ENCODE results near the gene KCNMB1.

KCNMB1 gene, protein sequence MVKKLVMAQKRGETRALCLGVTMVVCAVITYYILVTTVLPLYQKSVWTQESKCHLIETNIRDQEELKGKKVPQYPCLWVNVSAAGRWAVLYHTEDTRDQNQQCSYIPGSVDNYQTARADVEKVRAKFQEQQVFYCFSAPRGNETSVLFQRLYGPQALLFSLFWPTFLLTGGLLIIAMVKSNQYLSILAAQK

GRCh38 chr5:170388818-170389549 lies at the start of gene KCNMB1:
Gene KCNMB1, minus strand, starts transcription at chr5:170389367. Its CDS starts 3,920 bp downstream, at chr5:170385447.
- no peak for DNase-seq

DNA sequence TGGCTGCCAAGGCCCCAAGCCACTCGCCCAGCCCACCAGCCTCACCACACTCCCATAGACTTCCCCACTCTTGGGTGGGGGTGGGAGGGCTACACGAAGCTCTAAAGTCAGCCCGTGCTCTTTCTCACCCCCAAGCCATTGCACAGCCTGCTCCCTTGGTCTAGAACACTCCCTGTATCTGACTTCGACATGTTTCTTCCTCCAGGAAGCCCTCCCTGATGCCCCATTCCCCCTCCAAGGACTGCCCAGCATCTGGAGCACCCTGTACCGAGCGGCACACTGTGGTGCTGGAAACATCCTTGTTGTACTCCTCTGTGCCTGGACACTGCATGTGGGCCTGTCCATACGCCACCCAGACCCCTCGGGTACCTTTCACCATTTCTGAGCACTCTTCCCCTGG lies 49.4 kb upstream of the KCNMB1 start:
- DNase-seq: no peak

DNA sequence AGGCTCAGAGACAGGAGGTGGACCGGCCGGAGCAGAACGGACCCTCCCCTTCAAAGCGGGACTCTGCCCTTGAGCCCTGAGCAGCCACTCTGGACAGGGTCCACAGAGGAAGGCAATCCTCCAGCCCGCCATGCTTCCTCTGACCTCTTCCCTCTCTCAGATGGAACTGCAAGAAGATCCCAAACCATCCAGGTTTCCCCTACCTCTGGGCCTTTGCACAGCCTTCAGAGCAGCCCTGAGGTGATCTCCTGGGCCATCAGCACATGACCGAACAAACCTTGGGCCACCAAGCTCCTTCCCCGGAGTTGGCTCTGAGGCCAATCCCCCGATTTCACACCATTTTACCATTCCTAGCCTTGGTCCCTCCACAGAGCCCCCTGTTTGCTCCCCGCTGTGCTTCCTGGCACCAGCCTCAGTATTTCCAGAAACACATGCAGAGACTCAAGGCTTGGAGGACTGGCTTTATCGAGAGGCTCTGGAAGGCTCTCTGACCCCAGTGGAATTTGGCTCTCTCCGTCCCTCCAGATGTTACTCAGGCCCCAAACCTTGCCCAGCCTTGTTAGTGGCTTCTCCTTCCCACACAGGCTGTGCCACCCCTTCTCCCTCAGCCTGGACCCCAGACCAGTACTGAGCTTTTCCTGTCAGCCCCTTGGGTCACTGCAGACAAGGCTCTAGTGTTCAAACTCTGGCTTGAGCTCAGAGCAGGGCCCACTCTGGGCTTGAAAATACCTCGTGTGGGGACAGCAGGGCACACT lies 48.6 kb upstream of the KCNMB1 start:
- no peak for DNase-seq

GRCh38 chr5:170436335-170436734 lies 47.2 kb upstream of the KCNMB1 start:
- DNase-seq: no peak

DNA sequence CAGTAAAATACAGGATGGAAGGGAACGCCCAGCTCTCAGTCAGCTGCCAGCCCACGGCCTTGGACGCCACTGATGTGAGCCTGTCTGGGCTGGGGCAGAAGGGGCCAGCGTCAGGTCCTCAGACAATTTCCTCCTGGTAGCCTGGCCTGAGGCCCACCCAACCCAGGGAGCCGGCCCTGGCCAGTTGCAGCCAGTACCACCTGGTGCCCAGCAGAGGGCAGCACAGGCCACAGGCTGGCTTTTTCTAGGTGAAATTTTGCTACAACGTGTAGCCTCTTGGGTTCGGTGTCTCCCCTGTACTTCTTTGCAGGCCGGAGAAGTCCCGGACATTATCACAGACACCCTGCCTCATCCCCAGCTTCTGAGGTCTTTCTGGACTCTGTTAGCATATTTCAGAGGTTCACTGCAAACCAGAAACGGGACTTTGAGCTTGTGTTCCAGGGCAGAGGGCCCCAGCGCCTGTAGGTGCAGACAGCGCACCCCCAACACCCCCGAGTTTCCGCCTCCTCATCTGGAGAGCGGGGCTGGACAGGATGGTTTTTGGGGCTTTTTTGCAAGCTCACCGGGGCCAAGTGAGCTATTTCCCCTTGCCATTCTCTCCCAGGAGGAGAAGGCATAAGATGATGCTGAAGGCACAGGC lies 45.9 kb upstream of the KCNMB1 start:
- DNase-seq: peak; percentile 22

- DNase-seq: no peak
Measured at GRCh38 chr5:170432669-170433068, 43.5 kb upstream of the KCNMB1 start.

DNA sequence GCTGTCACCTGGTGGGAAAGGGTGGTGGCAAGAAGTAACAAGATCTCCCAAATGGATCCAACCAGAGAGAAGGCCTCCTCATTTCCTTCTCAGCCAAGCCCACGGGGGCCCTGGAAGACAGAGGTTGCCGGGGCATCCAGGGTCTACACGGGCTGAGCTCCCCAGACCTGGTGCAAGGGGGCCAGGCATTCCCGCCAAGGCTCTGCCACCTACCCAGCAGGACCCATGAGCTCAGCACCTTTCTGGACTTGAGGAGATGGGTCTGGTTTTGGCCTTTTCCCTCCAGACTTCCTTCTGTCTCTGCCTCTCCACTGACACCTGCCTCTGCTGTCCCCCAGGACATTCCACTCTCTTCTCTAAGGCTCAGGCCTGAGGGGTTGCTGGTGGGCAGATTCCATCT lies 42.4 kb upstream of the KCNMB1 start:
- no peak for DNase-seq

- DNase-seq: peak; percentile 38
Measured at GRCh38 chr5:170430866-170431437, 41.8 kb upstream of the KCNMB1 start.

- no peak for DNase-seq
Measured at GRCh38 chr5:170430256-170430655, 41.1 kb upstream of the KCNMB1 start.

DNA sequence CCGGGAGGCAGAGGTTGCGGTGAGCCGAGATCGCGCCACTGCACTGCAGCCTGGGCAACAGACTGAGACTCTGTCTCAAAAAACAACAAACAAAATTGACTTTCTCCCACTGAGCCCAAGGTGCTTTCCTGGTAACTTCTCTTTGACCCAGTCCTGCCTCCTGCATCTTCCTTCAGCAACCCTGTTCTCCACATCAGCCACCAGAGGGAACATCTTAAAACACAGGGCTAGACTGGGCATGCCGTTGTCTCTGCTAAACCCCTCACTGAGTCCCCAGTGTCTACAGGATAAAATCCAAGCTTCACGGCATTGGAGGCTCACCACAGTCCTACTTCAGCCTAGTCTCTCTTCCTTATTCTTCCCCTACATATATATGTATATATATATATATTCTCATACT lies 39.8 kb upstream of the KCNMB1 start:
- peak; percentile 29 for DNase-seq

GRCh38 chr5:170427672-170428236 lies 38.6 kb upstream of the KCNMB1 start:
- DNase-seq: peak; percentile 83

- no peak for DNase-seq
Measured at GRCh38 chr5:170426786-170427185, 37.6 kb upstream of the KCNMB1 start.

DNA sequence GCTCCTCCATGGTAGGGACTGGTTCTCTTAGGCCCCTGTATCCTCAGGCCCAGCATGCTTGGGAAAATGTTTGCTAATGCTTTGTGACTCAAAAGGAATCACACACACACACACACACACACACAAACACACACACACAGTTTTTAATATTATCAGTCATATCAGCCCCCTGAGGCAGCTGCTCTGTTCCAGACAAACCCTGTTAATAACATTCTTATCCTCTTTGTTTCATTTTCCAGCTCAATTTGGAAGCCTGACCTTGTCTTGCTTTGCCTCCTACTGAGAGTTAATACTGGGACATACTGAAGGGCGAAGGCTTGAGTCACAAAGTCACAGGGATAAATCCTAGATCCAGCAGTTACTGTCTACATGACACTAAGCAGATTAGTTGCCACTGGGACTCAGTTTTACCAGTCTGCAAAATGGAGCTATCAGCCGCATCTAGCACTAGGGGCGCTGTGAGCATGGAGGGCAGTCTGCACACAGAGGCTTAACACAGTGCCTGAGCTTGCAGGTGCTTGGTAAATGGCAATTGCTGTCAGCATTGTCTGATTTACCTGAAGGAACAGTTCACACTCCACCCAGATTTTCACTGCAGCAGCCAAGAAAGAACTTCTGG lies 37.1 kb upstream of the KCNMB1 start:
- no peak for DNase-seq

DNA sequence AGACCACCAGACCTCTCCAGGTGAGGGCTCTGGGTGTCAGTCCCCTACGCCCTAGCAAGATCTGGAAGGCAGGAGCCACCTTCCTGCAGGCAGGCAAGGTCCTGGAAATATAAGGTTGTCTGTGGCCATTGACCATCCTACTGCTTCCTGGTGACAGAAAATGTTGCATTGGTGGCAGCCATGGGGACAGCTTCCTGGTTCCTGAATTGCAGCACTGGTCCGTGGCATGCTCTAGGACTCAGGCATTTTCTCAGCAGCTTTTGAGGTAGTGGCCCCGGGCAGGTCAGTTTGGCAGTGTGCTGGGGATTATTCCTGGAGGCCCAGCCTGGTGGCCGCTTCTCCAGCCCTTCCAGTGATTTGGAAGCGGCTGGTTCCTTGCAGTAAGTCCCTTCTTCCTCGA lies 36.6 kb upstream of the KCNMB1 start:
- DNase-seq: no peak

DNA sequence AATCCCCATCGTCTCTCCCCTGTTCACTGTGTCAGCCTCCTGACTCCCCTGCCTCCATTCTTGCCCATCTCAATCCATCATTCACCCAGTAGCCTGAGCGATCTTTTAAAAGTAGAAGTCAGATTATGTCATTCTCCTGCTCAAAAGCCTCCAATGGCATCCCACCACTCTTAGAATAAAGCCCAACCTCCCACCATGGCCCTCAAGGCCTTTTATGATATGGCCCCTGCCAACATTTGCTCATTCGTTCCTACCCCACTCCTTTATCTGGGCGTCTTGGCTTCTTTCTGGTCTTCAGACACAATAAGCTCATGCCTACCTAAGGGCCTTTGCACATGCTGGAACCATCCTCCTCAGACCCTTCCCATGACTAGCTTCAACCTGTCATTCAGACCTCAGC lies 35.5 kb upstream of the KCNMB1 start:
- no peak for DNase-seq

DNA sequence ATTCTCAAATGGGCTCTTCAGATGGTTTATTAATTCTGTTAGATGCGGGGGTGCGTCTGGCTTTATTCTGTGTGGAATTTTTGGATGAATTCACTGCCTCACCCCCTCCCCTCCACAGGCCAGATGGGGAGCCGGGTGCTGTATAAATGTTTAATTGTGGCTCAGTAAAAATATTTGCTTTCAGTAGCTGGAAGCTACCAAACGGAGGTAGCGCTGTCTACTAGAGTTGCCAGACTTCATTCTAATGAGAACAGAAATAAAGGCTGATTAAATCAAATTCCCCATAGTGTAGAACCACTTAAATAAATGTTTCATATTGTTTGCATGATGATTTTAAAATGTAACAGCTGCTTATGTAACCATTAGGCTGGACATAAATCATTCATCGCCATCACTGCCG lies 34.5 kb upstream of the KCNMB1 start:
- DNase-seq: peak; percentile 67

- no peak for DNase-seq
Measured at GRCh38 chr5:170421826-170422225, 32.7 kb upstream of the KCNMB1 start.

DNA sequence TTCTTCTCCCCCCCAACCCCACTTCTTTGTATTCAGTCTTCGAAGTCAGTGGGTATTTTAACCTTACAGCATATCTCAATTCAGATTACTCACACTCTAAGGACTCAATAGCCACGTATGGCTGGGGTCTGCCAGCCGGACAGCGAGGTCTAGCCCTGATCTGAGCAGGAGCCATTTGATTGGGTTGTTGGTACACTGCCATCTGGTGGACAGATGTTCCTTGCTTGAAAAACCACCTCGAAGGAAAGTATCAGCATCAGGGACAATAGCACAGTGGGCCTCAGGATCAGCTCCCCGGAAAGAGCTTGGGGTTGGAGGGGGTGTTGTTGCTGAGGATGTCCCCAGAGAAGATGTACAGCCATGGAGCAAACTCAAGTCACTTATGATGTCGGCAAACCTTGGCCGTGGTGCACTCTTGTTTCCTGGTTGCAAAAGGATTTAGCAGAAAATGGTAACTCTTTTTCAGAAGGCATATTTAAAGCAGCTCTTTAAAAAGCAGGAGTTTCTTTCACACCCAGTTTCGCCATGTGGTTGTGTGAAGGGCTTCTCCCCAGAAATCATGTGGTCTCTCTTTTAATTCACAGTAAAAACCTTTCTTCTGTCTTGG lies 31.7 kb upstream of the KCNMB1 start:
- peak; percentile 33 for DNase-seq

GRCh38 chr5:170419643-170420042 lies 30.5 kb upstream of the KCNMB1 start:
- DNase-seq: no peak

GRCh38 chr5:170418736-170419135 lies 29.6 kb upstream of the KCNMB1 start:
- no peak for DNase-seq

GRCh38 chr5:170416526-170416925 lies 27.4 kb upstream of the KCNMB1 start:
- DNase-seq: no peak

- no peak for DNase-seq
Measured at GRCh38 chr5:170414786-170415185, 25.6 kb upstream of the KCNMB1 start.
